HG03442 (cell line): ENCODE data around the gene AKR1C1.
"Not testable (repeated sequence)": the region's sequence is repeated elsewhere in the genome, so short reads cannot be mapped to it uniquely, and the experiment has no call there.

Experiments used
- ATAC-seq: cut with Tn5 transposase; IDR thresholded peaks from one replicate; pipeline ENCODE4 v1.9.1; 2021; ENCODE audit warnings: mild to moderate bottlenecking, moderate library complexity; ENCODE audit not compliant: unreplicated experiment

The AKR1C1 gene

DNA sequence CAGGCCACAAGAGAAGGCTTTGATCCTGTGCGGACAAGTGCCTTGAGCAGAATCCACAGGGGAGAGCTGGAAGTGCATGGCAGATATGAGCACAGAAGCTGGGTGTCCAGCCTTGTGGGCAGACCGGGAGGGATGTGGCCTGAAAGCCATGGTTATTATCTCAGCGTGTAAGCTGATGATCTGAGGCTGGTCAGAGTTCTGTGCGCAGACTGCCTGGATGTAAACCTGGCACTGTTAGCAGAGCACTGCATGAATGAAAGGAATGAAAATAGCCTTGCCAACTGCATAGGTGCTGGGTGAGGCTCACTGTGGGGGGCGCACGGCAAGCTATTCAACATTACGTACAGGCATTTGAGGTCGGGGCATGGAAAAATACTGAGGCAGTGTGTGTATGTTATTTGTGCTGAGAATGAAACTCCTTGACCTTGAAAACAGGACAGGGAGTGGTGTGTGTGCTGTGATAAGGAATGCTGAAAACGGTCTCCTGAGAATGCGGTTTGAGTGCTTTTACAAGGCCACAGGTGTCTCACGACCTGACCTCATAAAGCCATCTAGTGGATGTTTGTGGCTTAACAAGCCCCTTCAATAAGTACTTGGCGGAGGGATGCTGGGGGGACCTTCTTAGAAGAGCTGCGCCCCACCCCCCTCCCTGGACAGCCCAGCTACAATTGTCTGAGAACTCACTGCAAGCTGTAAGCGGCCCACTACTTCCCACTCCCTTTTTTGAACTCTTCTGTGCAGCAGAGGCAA, 18.7 kb downstream of the AKR1C1 start:
- no peak for ATAC-seq

- no peak for ATAC-seq
These were observed 19.6 kb downstream of the AKR1C1 start for GRCh38 chr10:4982764-4983226.

DNA sequence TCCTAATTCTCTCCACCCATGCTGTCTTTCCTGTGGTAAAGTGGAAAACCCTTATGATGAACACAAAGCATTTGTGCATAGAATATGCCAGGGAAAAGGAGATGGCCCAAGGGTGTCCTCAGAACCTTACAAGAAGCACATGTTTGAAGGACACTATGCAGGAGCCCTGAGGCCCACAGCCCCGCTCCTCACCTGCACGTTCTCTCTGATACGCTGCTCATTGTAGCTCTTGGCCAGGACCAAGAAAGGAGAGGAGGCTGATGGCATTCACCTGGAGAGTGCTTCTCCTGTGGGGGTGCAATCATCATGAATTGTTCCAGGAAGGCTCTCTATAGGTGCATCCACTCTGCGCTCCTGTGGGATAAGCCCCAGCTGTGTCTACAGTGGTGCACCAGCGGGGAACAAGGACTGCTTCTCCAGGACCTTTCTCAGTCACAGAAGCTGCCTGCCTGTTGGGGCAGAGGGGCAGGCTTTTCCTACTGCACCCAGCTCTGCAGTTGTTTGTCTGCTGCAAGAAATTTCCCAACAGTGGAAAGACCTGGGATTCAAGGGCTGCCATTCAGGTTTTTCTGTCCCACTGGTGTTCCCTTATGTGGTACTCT, 20.5 kb downstream of the AKR1C1 start:
- ATAC-seq: no peak

GRCh38 chr10:4984223-4984622, 21.0 kb downstream of the AKR1C1 start:
- no peak for ATAC-seq

DNA sequence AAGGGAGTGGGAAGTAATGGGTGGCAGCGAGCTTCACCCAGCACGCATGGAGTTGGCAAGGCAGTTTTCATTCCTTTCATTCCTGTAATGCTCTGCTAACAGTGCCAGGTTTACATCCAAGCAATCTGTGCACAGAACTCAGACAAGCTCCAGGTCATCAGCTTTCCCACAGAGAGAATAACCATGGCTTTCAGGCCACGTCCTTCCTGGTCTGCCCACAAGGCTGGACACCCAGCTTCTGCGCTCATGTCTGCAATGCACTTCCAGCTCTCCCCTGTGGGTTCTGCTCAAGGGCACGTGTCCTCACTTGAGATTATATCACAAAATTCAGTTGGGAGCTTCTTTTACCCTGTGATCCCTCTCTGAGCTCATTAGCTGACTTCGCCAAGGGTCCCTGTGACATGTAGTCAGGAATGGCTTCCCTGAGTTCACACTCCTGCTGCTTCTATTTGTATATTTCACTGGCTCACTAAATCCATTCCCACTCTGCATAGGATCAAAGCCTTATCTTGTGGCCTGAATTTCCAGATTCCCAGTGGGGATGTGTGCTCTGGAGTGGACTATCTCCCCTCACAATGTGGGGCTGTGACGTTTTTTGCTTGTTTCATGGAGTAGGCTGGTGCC, 21.9 kb downstream of the AKR1C1 start:
- no peak for ATAC-seq

GRCh38 chr10:4988000-4988641, 24.9 kb downstream of the AKR1C1 start:
- not testable (repeated sequence) for ATAC-seq

- no peak for ATAC-seq
These were observed 27.0 kb downstream of the AKR1C1 start for GRCh38 chr10:4990217-4990616.

DNA sequence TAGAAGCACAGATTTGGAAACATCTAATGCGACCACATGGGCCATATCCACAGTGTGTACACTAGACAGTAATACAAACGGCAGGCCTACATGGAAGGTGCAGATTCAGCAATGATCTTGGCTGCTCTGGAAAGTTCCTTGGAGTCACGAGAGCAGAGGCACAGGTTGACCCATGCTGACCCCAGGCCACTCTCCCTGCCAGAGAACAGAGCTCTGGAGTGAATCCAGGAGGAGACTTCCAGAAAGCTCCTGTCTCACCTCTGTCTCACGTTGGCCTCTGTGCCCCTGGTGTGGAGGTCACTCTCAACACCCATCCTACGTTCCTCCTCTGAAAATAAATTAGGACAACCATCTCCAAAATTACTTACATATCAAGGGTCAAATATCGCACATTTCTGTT, 28.2 kb downstream of the AKR1C1 start:
- not testable (repeated sequence) for ATAC-seq

DNA sequence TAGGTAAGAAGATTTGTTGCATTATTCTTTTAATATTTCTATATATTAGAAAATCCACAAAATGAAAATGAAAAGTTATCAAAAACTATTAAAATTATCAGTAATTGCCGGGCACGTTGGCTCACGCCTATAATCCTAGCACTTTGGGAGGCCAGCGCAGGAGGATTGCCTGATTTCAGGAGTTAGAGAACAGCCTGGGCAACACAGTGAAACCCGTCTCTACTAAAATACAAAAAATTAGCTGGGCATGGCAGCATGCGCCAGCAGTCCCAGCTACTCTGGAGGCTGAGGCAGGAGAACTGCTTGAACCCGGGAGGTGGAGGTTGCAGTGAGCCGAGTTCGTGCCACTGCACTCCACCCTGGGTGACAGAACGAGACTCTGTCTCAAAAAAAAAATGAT, 29.3 kb downstream of the AKR1C1 start:
- not testable (repeated sequence) for ATAC-seq

GRCh38 chr10:4994260-4994659, 31.0 kb downstream of the AKR1C1 start:
- ATAC-seq: not testable (repeated sequence)

DNA sequence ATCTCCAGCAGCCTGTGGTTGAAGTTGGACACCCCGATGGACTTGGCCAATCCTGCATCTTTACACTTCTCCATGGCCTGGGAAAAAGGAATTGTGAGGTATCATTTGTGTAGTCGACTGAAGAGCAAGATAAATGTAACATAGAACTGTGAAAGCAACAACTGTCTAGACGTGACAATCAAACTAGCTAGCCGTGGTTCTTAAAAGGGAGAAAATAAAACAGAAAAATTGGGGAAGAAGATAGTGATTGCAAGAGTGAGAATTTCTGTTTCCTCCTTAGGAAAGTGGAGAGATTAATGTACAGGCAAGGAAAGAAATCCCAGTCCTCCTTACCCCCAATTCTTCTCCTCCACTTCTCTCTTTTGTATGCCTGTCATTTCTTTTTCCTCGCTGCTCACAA, 35.5 kb downstream of the AKR1C1 start:
- ATAC-seq: no peak

DNA sequence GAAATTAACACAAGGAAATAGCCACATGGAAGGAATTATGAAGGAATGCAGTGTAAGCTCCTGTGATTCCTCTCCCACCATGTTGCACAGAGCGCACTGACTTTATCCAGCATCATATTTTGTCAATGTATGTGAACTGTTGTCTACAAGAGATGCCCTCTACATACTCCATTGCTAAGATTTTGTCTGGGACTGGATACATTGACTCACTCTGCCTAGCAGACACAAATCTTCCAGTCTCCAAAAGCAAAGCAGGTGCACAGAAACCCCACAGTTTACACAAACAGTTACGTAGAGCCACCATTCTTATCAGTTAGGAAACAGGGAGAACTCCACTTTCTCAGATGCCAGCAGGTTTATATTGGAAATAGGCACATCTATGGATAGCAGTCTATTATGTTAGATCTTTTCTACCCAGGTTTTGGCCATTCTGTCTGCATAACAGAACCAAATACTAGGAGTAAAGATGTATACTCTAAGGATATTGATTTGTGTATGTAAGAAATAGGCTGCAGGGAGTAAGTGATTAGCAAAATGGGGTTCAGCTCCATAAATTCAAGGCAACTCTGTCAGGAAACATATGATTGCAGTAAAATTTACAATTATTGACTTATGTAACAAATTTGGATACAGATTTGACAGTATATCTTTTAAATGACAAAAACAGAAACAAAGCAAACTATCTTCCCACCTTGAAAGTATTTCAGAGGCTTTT, 39.0 kb downstream of the AKR1C1 start:
- ATAC-seq: no peak

- not testable (repeated sequence) for ATAC-seq
These were observed 40.2 kb downstream of the AKR1C1 start, which contains the start of gene AKR1C2 for GRCh38 chr10:5003127-5004029. Gene AKR1C2, minus strand, starts transcription at chr10:5003857. Its CDS starts 22 bp downstream, at chr10:5003835.

DNA sequence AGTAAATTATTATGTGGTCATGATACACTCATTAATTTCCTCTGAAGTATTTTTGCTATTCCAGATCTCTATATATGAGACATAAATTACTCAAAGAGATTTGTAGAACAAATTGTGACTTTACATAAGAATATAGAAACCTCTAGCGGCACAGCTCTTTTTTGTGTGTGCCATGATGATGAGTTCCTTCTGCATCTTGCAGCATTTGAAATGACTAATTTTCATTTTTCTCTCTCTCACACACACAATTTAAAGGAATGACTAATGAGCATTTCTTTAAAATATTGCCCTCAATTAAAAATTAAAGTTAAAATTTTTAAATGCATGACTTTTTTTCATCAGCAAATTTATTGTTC, 40.8 kb downstream of the AKR1C1 start:
- ATAC-seq: not testable (repeated sequence)

GRCh38 chr10:5004501-5004900, 41.3 kb downstream of the AKR1C1 start:
- ATAC-seq: not testable (repeated sequence)

DNA sequence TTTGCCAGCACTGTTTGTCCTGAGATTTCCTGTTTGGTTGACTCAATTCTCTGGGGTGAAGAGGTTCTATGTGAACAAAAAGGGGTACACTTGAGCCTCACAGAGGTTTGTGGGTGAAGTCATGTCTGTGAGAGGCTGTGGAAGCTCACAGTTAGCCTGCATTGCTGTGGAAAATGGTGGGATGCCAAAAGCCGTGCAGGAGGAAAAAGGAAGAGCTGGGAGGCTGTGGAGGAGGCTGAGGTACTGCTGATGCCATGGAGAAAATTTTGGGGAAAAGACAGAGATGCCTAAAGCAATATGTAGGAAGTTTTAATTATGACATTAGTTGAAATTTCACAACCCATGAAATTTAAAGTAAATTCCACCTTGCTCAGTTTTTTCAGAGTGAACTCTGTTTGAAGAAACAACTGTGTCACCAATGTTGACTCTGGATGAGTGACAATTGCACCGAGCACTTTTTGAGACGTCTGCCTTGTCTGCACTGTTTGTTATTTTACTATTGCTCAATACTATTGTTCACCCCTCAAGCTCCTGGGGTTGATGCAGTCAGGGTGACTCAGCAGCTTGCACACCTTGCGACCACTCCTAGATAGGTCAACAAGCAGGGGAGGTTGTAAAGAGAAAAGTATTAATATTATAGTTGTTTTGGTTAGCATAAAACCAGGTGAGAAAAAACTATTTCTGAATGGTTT, 45.8 kb downstream of the AKR1C1 start:
- not testable (repeated sequence) for ATAC-seq

DNA sequence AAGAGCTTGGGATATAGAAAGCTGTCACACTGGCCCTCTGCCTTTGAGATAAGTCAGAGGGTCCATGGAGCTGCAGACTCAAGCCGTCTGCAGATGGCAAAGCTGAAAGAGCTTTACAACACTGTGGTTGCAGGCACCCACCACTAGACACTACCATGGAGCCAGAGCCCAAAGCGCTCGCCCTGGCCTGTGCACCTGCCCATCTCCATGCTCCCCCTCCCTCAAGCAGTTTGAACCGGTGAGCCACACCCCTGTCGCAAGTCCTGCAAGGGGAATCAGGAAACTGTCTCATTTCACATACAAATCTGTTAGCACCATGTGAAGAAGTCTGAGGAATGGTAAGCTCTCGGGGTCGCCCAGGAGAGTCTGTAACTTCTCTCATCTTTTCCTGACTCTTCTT, 46.8 kb downstream of the AKR1C1 start:
- ATAC-seq: not testable (repeated sequence)

DNA sequence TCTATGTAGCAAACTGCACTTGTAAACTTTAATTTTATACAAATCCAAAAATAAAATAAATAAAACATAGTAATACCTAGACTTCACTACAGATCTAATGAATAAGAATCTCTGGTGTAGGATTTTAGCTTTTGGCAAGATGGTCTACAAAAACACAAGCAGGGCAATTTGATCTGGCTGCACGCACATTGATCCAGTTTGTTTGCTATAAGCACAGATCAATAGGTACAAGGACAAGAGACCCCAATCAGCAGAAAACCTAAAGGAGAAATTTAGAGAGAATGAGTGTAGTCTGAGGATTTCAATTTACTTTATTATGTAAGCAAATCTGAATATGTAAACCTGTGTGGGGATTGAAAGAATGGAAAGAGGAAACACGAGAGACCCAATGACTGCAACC, 48.2 kb downstream of the AKR1C1 start:
- ATAC-seq: not testable (repeated sequence)

DNA sequence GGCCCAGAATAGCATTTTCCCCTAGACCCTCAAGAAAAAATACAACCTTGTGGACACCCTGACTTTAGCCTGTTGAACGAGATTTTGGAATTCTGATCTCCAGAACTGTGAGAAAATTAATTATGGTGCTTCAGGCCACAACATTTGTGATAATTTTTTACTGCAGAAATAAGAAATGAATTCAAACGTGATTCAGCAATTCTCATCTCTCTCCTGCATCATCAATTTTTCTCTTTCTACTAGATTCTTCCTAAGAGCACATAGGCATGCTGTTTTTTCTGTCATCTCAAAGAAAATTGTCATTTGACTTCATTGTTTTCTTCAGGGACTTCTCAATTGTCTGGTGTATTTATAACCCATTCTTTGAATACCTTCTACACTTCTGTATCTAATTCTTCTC, 49.4 kb downstream of the AKR1C1 start:
- ATAC-seq: no peak
